ENCODE results near the gene RAMP2. TPM values are rescaled to one million over a fixed set of nuclear protein-coding genes. Genes with fewer than 3 reads are reported as not detected.

Gene RAMP2
- total RNA-seq, 2 experiments from 2014 or later = not detected

- H3K4me2 ChIP-seq (ENCODE audit: low read length) = no peak overlapping the region
- ChIA-PET POLR2A (interaction anchor here (0.6 to 1.2 kb wide), 5 partner anchors 10 to 236 kb away, joined by 3 to 8 read pairs (median 3); no protein-coding TSS in a partner anchor), CTCF (ENCODE audit: unreplicated experiment) (no interaction called here)
- no peaks in the 10 kb centered on the region for H3K9me2 ChIP-seq (ENCODE audit: insufficient read depth, low read length)
- peaks cover 4% of the 10 kb centered on the region for H3K4me1 ChIP-seq (ENCODE audit: insufficient read depth, low read length, poor library complexity, severe bottlenecking)
- H3K4me3 ChIP-seq (ENCODE audit: low read depth, low read length, poor library complexity, severe bottlenecking) = no peak overlapping the region
- no peak overlapping the region for H2AFZ ChIP-seq (ENCODE audit: low read length)
- no peaks in the 10 kb centered on the region; the same call in 1 of the 2 replicates for H3K79me2 ChIP-seq (ENCODE audit: insufficient read depth, low read depth, low read length)
- no peaks in the 10 kb centered on the region for H4K20me1 ChIP-seq (ENCODE audit: insufficient read depth, low read length)
- intact Hi-C loops (cut with micrococcal nuclease; ENCODE audit: unreplicated experiment) = no loop called here
- DNase-seq (ENCODE audit: low spot score) = no peak
- H3K36me3 ChIP-seq (ENCODE audit: insufficient read depth, low read length) = no peaks in the 10 kb centered on the region
- H3K9me3 ChIP-seq (ENCODE audit: low read length) = no peaks in the 10 kb centered on the region
- BruUV-seq (replicated peaks) = no TSS peak
- TF ChIP-seq, protein P1, sequence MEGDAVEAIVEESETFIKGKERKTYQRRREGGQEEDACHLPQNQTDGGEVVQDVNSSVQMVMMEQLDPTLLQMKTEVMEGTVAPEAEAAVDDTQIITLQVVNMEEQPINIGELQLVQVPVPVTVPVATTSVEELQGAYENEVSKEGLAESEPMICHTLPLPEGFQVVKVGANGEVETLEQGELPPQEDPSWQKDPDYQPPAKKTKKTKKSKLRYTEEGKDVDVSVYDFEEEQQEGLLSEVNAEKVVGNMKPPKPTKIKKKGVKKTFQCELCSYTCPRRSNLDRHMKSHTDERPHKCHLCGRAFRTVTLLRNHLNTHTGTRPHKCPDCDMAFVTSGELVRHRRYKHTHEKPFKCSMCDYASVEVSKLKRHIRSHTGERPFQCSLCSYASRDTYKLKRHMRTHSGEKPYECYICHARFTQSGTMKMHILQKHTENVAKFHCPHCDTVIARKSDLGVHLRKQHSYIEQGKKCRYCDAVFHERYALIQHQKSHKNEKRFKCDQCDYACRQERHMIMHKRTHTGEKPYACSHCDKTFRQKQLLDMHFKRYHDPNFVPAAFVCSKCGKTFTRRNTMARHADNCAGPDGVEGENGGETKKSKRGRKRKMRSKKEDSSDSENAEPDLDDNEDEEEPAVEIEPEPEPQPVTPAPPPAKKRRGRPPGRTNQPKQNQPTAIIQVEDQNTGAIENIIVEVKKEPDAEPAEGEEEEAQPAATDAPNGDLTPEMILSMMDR (conservative IDR thresholded peaks at IDR 0.05; ENCODE audit: low read length) = no peak
- TF ChIP-seq EZH2phosphoT487 (IDR thresholded peaks at IDR 0.05; ENCODE audit: borderline replicate concordance, low read depth, low read length) = no peak
- no peak overlapping the region for H3K27ac ChIP-seq (ENCODE audit: low read depth, low read length, poor library complexity, severe bottlenecking)
Observed at GRCh38 chr17:42748908-42749798, 11.9 kb upstream of the RAMP2 start.

GRCh38 chr17:42750739-42751344, 10.2 kb upstream of the RAMP2 start:
- ChIA-PET POLR2A (interaction anchor here (1.2 kb wide), 1 partner anchor 11 kb away, joined by 3 read pairs; no protein-coding TSS in a partner anchor), CTCF (ENCODE audit: unreplicated experiment) (interaction anchor here (0.6 kb wide), 1 partner anchor 119 kb away, joined by 3 read pairs; no protein-coding TSS in a partner anchor)
- intact Hi-C loops (cut with micrococcal nuclease; ENCODE audit: unreplicated experiment) = no loop called here
- Histone ChIP-seq H3K27ac (ENCODE audit: low read depth, low read length, poor library complexity, severe bottlenecking) (no peak overlapping the region), H3K4me1 (ENCODE audit: insufficient read depth, low read length, poor library complexity, severe bottlenecking) (no peaks in the 10 kb centered on the region), H4K20me1 (ENCODE audit: insufficient read depth, low read length) (no peaks in the 10 kb centered on the region), H3K79me2 (ENCODE audit: insufficient read depth, low read depth, low read length) (no peaks in the 10 kb centered on the region), H2AFZ (ENCODE audit: low read length) (no peak overlapping the region), H3K4me3 (ENCODE audit: low read depth, low read length, poor library complexity, severe bottlenecking) (no peak overlapping the region), H3K9me3 (ENCODE audit: low read length) (no peaks in the 10 kb centered on the region), H3K36me3 (ENCODE audit: insufficient read depth, low read length) (no peaks in the 10 kb centered on the region), H3K9me2 (ENCODE audit: insufficient read depth, low read length) (no peaks in the 10 kb centered on the region), H3K4me2 (ENCODE audit: low read length) (no peak overlapping the region)
- no TSS peak for BruUV-seq (replicated peaks)
- TF ChIP-seq, protein P1 (conservative IDR thresholded peaks at IDR 0.05; ENCODE audit: low read length) = no peak
- TF ChIP-seq EZH2phosphoT487 (IDR thresholded peaks at IDR 0.05; ENCODE audit: borderline replicate concordance, low read depth, low read length) = no peak
- DNase-seq (ENCODE audit: low spot score) = no peak

Data from OCI-LY7 (cell line).